Prostate gland (tissue), 2 donors: Measurements from ENCODE around the gene FUNDC1.

Experiments
- CTCF ChIP-seq, 4 experiments: fragments of 200-600 bp in 2 of 4; fragments of 450-650 bp in 2 of 4; sonication (generic) in 2 of 4; IDR thresholded peaks; 1 replicate in 3 of 4; 2 replicates in 1 of 4; pipeline ENCODE4 v1.5.1; 2016 to 2019; ENCODE audit warnings: antibody characterized with exemption in 4 of 4, mild to moderate bottlenecking in 2 of 4, moderate library complexity in 2 of 4
- POLR2A ChIP-seq: fragments of 450-650 bp; IDR thresholded peaks from one replicate; pipeline ENCODE4 v1.6.1; 2016; ENCODE audit warnings: antibody characterized with exemption, mild to moderate bottlenecking
- POLR2AphosphoS5 ChIP-seq: sonication (generic); formaldehyde crosslinking; IDR thresholded peaks from one replicate; pipeline ENCODE4 v1.6.1; 2017; ENCODE audit warnings: antibody characterized with exemption

DNA sequence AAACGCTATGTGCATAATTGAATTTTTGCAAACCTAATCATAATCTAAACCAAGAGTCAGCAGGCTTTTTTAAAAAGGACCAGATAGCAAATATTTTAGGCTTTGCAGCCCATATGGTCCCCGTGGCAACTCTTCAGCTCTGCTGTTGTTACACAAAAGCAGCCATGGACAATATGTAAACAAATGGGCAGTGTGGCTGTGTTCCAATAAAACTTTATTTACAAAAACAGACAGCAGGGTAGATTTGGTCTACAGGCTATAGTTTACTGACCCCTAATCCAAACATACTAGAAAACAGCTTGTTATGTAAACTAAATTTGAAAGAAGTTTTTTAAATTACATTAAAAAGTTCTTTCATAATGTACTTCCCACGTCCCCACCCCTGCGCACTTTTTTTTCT, 53.1 kb downstream of the FUNDC1 start:
- TF ChIP-seq CTCF (IDR thresholded peaks at IDR 0.05) (no peak), POLR2A (no peak), POLR2AphosphoS5 (no peak)
